ENCODE measurements around the gene EDA. TPM values are rescaled to one million over a fixed set of nuclear protein-coding genes. Genes with fewer than 3 reads are reported as not detected.

Gene EDA
- total and polyA plus RNA-seq, 2 donors (not counting 1 experiment from before 2014, with no cell fraction given) = 0.04 to 1.2 TPM

GRCh38 chrX:69991685-69992084 lies 375.8 kb downstream of the EDA start:
- no peaks in the 10 kb centered on the region for H3K9me3 ChIP-seq (ENCODE audit: control extremely low read depth in 1 of 3, control insufficient read depth in 2 of 3, insufficient read depth in 1 of 3, low read length in 2 of 3)
- ChIA-PET CTCF (no interaction called here), POLR2A (no interaction called here)
- intact Hi-C loops (cut with micrococcal nuclease) = no loop called here
- H3K36me3 ChIP-seq (replicated peaks in 1 of 2; ENCODE audit: control extremely low read depth in 1 of 2, control insufficient read depth in 1 of 2, extremely low read depth in 1 of 2, insufficient read depth in 2 of 2, low read length in 1 of 2) = no peaks in the 10 kb centered on the region
- WGBS (ENCODE audit: insufficient coverage) = 100% methylated on average over 2 of the region's 3 CpGs
- H3K27ac ChIP-seq (ENCODE audit: low read length in 2 of 2) = no peak overlapping the region
- Mint-ChIP-seq H3K27me3 (peaks cover 8% of the 10 kb centered on the region), H3K27ac (no peak overlapping the region), H3K9me3 (ENCODE audit: insufficient read depth) (no peaks in the 10 kb centered on the region), H3K4me1 (no peaks in the 10 kb centered on the region), H3K4me3 (no peak overlapping the region)
- no peak overlapping the region for H3K9ac ChIP-seq (ENCODE audit: low read length)
- no peak for DNase-seq
- H3K27me3 ChIP-seq (replicated peaks in 1 of 4; ENCODE audit: control extremely low read depth in 1 of 4, control insufficient read depth in 3 of 4, insufficient read depth in 4 of 4, low read length in 3 of 4) = no peaks in the 10 kb centered on the region
- H3K4me3 ChIP-seq (ENCODE audit: control extremely low read depth in 1 of 5, extremely low read depth in 1 of 5, insufficient read depth in 1 of 5, low read depth in 2 of 5, low read length in 4 of 5) = no peak overlapping the region
- TF ChIP-seq EZH2 (IDR thresholded peaks at IDR 0.05; ENCODE audit: borderline replicate concordance, insufficient read depth, low read depth, low read length, poor library complexity, severe bottlenecking) (no peak), CTCF (IDR thresholded peaks at IDR 0.05) (no peak)
- no peak overlapping the region for H2AFZ ChIP-seq (ENCODE audit: insufficient read depth, low read depth, low read length, poor library complexity, severe bottlenecking)
- H3K79me2 ChIP-seq (ENCODE audit: control insufficient read depth, insufficient read depth, low read length) = no peaks in the 10 kb centered on the region
- ATAC-seq (ENCODE audit: low read depth) = no peak
- H4K20me1 ChIP-seq (ENCODE audit: control insufficient read depth, insufficient read depth, low read length, poor library complexity, severe bottlenecking) = no peaks in the 10 kb centered on the region
- no peaks in the 10 kb centered on the region for H3K4me1 ChIP-seq (ENCODE audit: control insufficient read depth in 2 of 2, insufficient read depth in 2 of 2, low read length in 2 of 2)
- H3K4me2 ChIP-seq (replicated peaks; ENCODE audit: low read depth, low read length, poor library complexity, severe bottlenecking) = no peak overlapping the region

- H3K27me3 ChIP-seq (replicated peaks in 1 of 4; ENCODE audit: control extremely low read depth in 1 of 4, control insufficient read depth in 3 of 4, insufficient read depth in 4 of 4, low read length in 3 of 4) = no peaks in the 10 kb centered on the region
- no peak overlapping the region for H3K9ac ChIP-seq (ENCODE audit: low read length)
- no peak overlapping the region for H3K4me2 ChIP-seq (replicated peaks; ENCODE audit: low read depth, low read length, poor library complexity, severe bottlenecking)
- no peaks in the 10 kb centered on the region for H4K20me1 ChIP-seq (ENCODE audit: control insufficient read depth, insufficient read depth, low read length, poor library complexity, severe bottlenecking)
- no peak overlapping the region for H3K4me3 ChIP-seq (ENCODE audit: control extremely low read depth in 1 of 5, extremely low read depth in 1 of 5, insufficient read depth in 1 of 5, low read depth in 2 of 5, low read length in 4 of 5)
- ChIA-PET CTCF (no interaction called here), POLR2A (no interaction called here)
- intact Hi-C loops (cut with micrococcal nuclease) = no loop called here
- no peaks in the 10 kb centered on the region for H3K9me3 ChIP-seq (ENCODE audit: control extremely low read depth in 1 of 3, control insufficient read depth in 2 of 3, insufficient read depth in 1 of 3, low read length in 2 of 3)
- H2AFZ ChIP-seq (ENCODE audit: insufficient read depth, low read depth, low read length, poor library complexity, severe bottlenecking) = no peak overlapping the region
- no peak overlapping the region for H3K27ac ChIP-seq (ENCODE audit: low read length in 2 of 2)
- H3K4me1 ChIP-seq (ENCODE audit: control insufficient read depth in 2 of 2, insufficient read depth in 2 of 2, low read length in 2 of 2) = no peaks in the 10 kb centered on the region
- ATAC-seq (ENCODE audit: low read depth) (no peak), DNase-seq (no peak)
- no peak overlapping the region for H3K4me3 Mint-ChIP-seq
- H3K79me2 ChIP-seq (ENCODE audit: control insufficient read depth, insufficient read depth, low read length) = no peaks in the 10 kb centered on the region
- no peaks in the 10 kb centered on the region for H3K36me3 ChIP-seq (replicated peaks in 1 of 2; ENCODE audit: control extremely low read depth in 1 of 2, control insufficient read depth in 1 of 2, extremely low read depth in 1 of 2, insufficient read depth in 2 of 2, low read length in 1 of 2)
- no peak overlapping the region for H3K27ac Mint-ChIP-seq
- H3K4me1 Mint-ChIP-seq = no peaks in the 10 kb centered on the region
- TF ChIP-seq EZH2 (IDR thresholded peaks at IDR 0.05; ENCODE audit: borderline replicate concordance, insufficient read depth, low read depth, low read length, poor library complexity, severe bottlenecking) (no peak), CTCF (IDR thresholded peaks at IDR 0.05) (no peak)
- peaks cover 8% of the 10 kb centered on the region for H3K27me3 Mint-ChIP-seq
- no peaks in the 10 kb centered on the region for H3K9me3 Mint-ChIP-seq (ENCODE audit: insufficient read depth)
These were observed 377.6 kb downstream of the EDA start for GRCh38 chrX:69993494-69993893.
